Measurements from ENCODE around the gene PDE4D.

- TF ChIP-seq POLR2A (IDR thresholded peaks at IDR 0.05) = no peak
- TF ChIP-seq CTCF (IDR thresholded peaks at IDR 0.05) = no peak
Observed at GRCh38 chr5:59099270-59099994, 794.1 kb downstream of the PDE4D start.
